ENCODE measurements around the gene GALNT13.
"Not testable (repeated sequence)": the region's sequence is repeated elsewhere in the genome, so short reads cannot be mapped to it uniquely, and the experiment has no call there.

GALNT13 gene

GRCh38 chr2:154462634-154463033, 590.9 kb downstream of the GALNT13 start:
- no peak for DNase-seq (ENCODE audit: low read depth in 1 of 2, low spot score in 1 of 2)

GRCh38 chr2:154466226-154466625, 594.5 kb downstream of the GALNT13 start:
- DNase-seq (ENCODE audit: low read depth in 1 of 2, low spot score in 1 of 2) = no peak

- DNase-seq (ENCODE audit: low read depth in 1 of 2, low spot score in 1 of 2) = no peak
These were observed 598.7 kb downstream of the GALNT13 start for GRCh38 chr2:154470376-154470775.

- DNase-seq (ENCODE audit: low read depth in 1 of 2, low spot score in 1 of 2) = not testable (repeated sequence)
These were observed 599.8 kb downstream of the GALNT13 start for GRCh38 chr2:154471492-154471891.

GRCh38 chr2:154477319-154477718, 605.6 kb downstream of the GALNT13 start:
- DNase-seq (ENCODE audit: low read depth in 1 of 2, low spot score in 1 of 2) = no peak

GRCh38 chr2:154480521-154480920, 608.8 kb downstream of the GALNT13 start:
- no peak for DNase-seq (ENCODE audit: low read depth in 1 of 2, low spot score in 1 of 2)

- DNase-seq (ENCODE audit: low read depth in 1 of 2, low spot score in 1 of 2) = no peak
These were observed 609.6 kb downstream of the GALNT13 start for GRCh38 chr2:154481336-154481735.

GRCh38 chr2:154484338-154485099, 612.8 kb downstream of the GALNT13 start:
- no peak for DNase-seq (ENCODE audit: low read depth in 1 of 2, low spot score in 1 of 2)

GRCh38 chr2:154488801-154489200, 617.1 kb downstream of the GALNT13 start:
- DNase-seq (ENCODE audit: low read depth in 1 of 2, low spot score in 1 of 2) = no peak

GRCh38 chr2:154489266-154489858, 617.6 kb downstream of the GALNT13 start:
- DNase-seq (ENCODE audit: low read depth in 1 of 2, low spot score in 1 of 2) = no peak

- DNase-seq (ENCODE audit: low read depth in 1 of 2, low spot score in 1 of 2) = no peak
These were observed 618.8 kb downstream of the GALNT13 start for GRCh38 chr2:154490530-154490929.

- no peak for DNase-seq (ENCODE audit: low read depth in 1 of 2, low spot score in 1 of 2)
These were observed 623.7 kb downstream of the GALNT13 start for GRCh38 chr2:154495455-154495868.

- DNase-seq (ENCODE audit: low read depth in 1 of 2, low spot score in 1 of 2) = no peak
These were observed 625.3 kb downstream of the GALNT13 start for GRCh38 chr2:154497019-154497418.

Measured in stimulated activated CD4-positive, alpha-beta T cell treated with anti-CD3 and anti-CD28 coated beads, Interleukin-15, amount 100 ng/mL, for 1 hour (primary cell).